Gastrocnemius medialis (tissue), 4 donors: ENCODE results near the gene SIGLEC5. TPM values are rescaled to one million over a fixed set of nuclear protein-coding genes. Genes with fewer than 3 reads are reported as not detected.

Experiments
- ATAC-seq, 2 donors: fragments of 150-250 bp; one replicate each; pipeline ENCODE4 v1.9.1; 2016
- DNase-seq, 2 donors: peaks; one replicate each; pipeline ENCODE4 v3.0.0-alpha.2; 2019
- H3K27ac ChIP-seq, 4 donors: fragments of 200-600 bp; sonication (generic); 1 replicate in 1 of 4; 2 replicates in 3 of 4; pipeline ENCODE4 v1.5.1; 2016 to 2018; ENCODE audit warnings: mild to moderate bottlenecking in 2 of 4, moderate library complexity in 1 of 4
- H3K27me3 ChIP-seq, 3 donors: fragments of 200-600 bp; sonication (generic) in 2 of 3; 1 replicate in 1 of 3; 2 replicates in 2 of 3; pipeline versions ENCODE4 v1.5.1 to v1.6.0; 2016 to 2019; ENCODE audit warnings: mild to moderate bottlenecking in 1 of 3, moderate library complexity in 1 of 3
- H3K36me3 ChIP-seq, 2 donors: fragments of 200-600 bp; sonication (generic) in 1 of 2; one replicate each; pipeline ENCODE4 v1.5.1; 2017 to 2018
- H3K4me1 ChIP-seq, 2 donors: fragments of 200-600 bp; sonication (generic) in 1 of 2; one replicate each; pipeline ENCODE4 v1.5.1; 2016 to 2017; ENCODE audit warnings: mild to moderate bottlenecking in 2 of 2
- H3K4me3 ChIP-seq, 4 donors: fragments of 200-600 bp; sonication (generic) in 3 of 4; 1 replicate in 1 of 4; 2 replicates in 3 of 4; pipeline ENCODE4 v1.5.1; 2016 to 2019; ENCODE audit warnings: mild to moderate bottlenecking in 2 of 4
- H3K9me3 ChIP-seq, 3 donors: fragments of 200-600 bp; sonication (generic) in 2 of 3; 1 replicate in 1 of 3; 2 replicates in 2 of 3; pipeline ENCODE4 v1.5.1; 2016 to 2019
- CTCF ChIP-seq, 5 experiments: fragments of 450-650 bp in 3 of 5; fragments of 200-600 bp in 2 of 5; sonication (generic) in 2 of 5; IDR thresholded peaks in 4 of 5; conservative IDR thresholded peaks in 1 of 5; 1 replicate in 4 of 5; 2 replicates in 1 of 5; pipeline ENCODE4 v1.5.1; 2016 to 2019; ENCODE audit warnings: antibody characterized with exemption in 5 of 5, mild to moderate bottlenecking in 3 of 5, moderate library complexity in 3 of 5
- POLR2A ChIP-seq, 2 donors: fragments of 450-650 bp; IDR thresholded peaks; one replicate each; pipeline ENCODE4 v1.6.1; 2017; ENCODE audit warnings: antibody characterized with exemption in 2 of 2, mild to moderate bottlenecking in 2 of 2, moderate library complexity in 2 of 2
- in situ Hi-C, 4 donors: fragments of 200-750 bp; cut with MboI; loops; one replicate each; pipeline versions ENCODE4 v1.15.0 to v1.8.0; 2017; ENCODE audit warnings: low sequenced_read_pairs in 4 of 4
- intact Hi-C: fragments of 100-400 bp; cut with DNase I; formaldehyde crosslinking; loops from one replicate; pipeline ENCODE4 v1.15.1; 2023; ENCODE audit warnings: low total_unique reads
- total RNA-seq, 4 donors: library from RNA; depleted of rRNA; stranded (reverse); fragments of >200 nt; gene quantifications; one replicate each; pipeline versions ENCODE4 v1.1.0 to v1.2.3, GENCODE V29; 2016

Gene SIGLEC5
- total RNA-seq, 4 donors from 2014 or later: 0.18 to 1.0 TPM; not detected in 2

GRCh38 chr19:51639916-51640315 is 9.7 kb upstream of the SIGLEC5 start:
- intact Hi-C loops: no loop called here
- no peak for ATAC-seq
- in situ Hi-C loops: no loop called here

GRCh38 chr19:51637362-51637978 is 7.3 kb upstream of the SIGLEC5 start:
- no peak overlapping the region for H3K4me3 ChIP-seq
- no peaks in the 10 kb centered on the region for H3K4me1 ChIP-seq
- H3K27ac ChIP-seq: no peak overlapping the region
- TF ChIP-seq POLR2A (IDR thresholded peaks at IDR 0.05) (no peak), CTCF (IDR thresholded peaks at IDR 0.05 in 4 of 5, conservative IDR thresholded peaks at IDR 0.05 in 1 of 5) (no peak)
- DNase-seq (no peak), ATAC-seq (no peak)
- no peaks in the 10 kb centered on the region for H3K27me3 ChIP-seq
- H3K36me3 ChIP-seq: no peaks in the 10 kb centered on the region
- no peaks in the 10 kb centered on the region for H3K9me3 ChIP-seq
- intact Hi-C loops (no loop called here), in situ Hi-C loops (no loop called here)

More at GRCh38 chr19:51639916-51640315, 9.7 kb upstream of the SIGLEC5 start:
- TF ChIP-seq CTCF (IDR thresholded peaks at IDR 0.05 in 4 of 5, conservative IDR thresholded peaks at IDR 0.05 in 1 of 5) (no peak), POLR2A (IDR thresholded peaks at IDR 0.05) (no peak)
- Histone ChIP-seq H3K4me3 (no peak overlapping the region), H3K9me3 (no peaks in the 10 kb centered on the region), H3K27me3 (no peaks in the 10 kb centered on the region), H3K36me3 (no peaks in the 10 kb centered on the region), H3K27ac (no peak overlapping the region), H3K4me1 (no peaks in the 10 kb centered on the region)
- DNase-seq: no peak

GRCh38 chr19:51632126-51632525 is 1.9 kb upstream of the SIGLEC5 start:
- intact Hi-C loops (no loop called here), in situ Hi-C loops (no loop called here)
- ATAC-seq (no peak), DNase-seq (no peak)
- Histone ChIP-seq H3K4me1 (no peaks in the 10 kb centered on the region), H3K4me3 (no peak overlapping the region), H3K27ac (no peak overlapping the region), H3K27me3 (no peaks in the 10 kb centered on the region), H3K9me3 (no peaks in the 10 kb centered on the region), H3K36me3 (no peaks in the 10 kb centered on the region)
- TF ChIP-seq CTCF (IDR thresholded peaks at IDR 0.05 in 4 of 5, conservative IDR thresholded peaks at IDR 0.05 in 1 of 5) (no peak), POLR2A (IDR thresholded peaks at IDR 0.05) (no peak)

GRCh38 chr19:51628153-51628939 is 1.9 kb downstream of the SIGLEC5 start:
- H3K4me3 ChIP-seq: no peak overlapping the region
- no peak for TF ChIP-seq CTCF (IDR thresholded peaks at IDR 0.05 in 4 of 5, conservative IDR thresholded peaks at IDR 0.05 in 1 of 5)
- no peak for TF ChIP-seq POLR2A (IDR thresholded peaks at IDR 0.05)
- H3K36me3 ChIP-seq: no peaks in the 10 kb centered on the region
- no peak for ATAC-seq
- H3K27me3 ChIP-seq: no peaks in the 10 kb centered on the region
- DNase-seq: no peak
- no peaks in the 10 kb centered on the region for H3K4me1 ChIP-seq
- no peak overlapping the region for H3K27ac ChIP-seq
- H3K9me3 ChIP-seq: no peaks in the 10 kb centered on the region
- in situ Hi-C loops (no loop called here), intact Hi-C loops (no loop called here)
